Inflammatory macrophage treated with lipopolysaccharide for 4 hours (primary cell): ENCODE data around the gene PTPRG.

Experiments
- DNase-seq: peaks from one replicate; pipeline ENCODE4 v3.0.0-alpha.2; 2020

Gene PTPRG

DNA sequence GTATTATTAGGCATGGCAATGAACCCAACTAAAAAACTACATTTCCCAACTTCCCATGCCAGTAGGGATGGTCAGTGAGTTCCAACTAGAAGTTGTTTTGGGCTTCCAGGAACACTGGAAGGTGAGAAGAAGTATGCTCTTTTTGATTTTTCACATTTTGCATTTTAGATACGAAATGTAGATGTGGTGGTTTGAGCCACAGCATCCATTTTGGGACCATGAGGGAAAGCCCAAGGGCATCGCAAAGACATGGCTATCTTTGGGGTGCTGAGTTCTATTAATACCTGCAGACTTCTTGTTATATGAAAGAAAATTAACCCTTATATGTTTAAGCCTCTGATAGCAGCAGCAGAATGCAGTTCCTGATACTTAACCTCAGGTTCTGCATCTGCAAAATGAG lies 62.9 kb downstream of the PTPRG start:
- DNase-seq = no peak

DNA sequence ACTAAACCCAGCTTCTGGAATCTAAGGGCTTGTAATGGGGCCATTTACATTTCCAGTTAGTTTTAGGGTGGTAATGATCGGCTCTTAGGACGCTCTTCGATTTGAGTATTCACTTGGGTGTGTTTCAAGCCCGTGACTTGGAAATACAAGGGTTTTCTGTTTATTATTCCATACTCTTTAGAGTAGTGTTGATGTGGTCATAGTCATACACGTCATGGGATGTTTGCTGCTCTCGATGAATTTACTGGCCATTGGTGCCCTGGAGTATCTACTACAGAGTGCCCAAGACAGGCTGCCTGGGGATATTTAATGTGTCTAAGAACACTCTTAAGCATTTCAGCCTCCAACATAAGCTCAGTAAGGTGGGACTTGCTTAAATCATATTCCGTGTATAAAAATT lies 64.1 kb downstream of the PTPRG start:
- no peak for DNase-seq

DNA sequence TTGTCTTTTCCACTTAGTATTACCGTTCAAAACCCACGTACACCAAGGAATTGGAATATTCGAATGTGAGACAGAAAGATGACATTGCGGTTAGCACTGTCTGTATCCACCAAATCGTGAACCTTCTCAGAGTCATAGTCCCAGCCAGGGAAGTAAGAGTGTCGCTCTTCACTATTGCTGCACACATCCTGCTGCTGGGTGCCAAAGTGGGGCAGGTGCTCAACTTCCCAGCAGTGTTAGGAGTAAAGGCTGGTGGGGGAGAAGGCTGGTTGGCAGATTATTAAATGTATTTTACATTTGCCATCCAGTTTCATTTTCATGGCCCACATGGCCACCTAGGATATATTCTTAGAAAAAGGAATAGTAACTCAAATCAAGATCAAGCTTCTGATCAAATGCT lies 65.1 kb downstream of the PTPRG start:
- no peak for DNase-seq

DNA sequence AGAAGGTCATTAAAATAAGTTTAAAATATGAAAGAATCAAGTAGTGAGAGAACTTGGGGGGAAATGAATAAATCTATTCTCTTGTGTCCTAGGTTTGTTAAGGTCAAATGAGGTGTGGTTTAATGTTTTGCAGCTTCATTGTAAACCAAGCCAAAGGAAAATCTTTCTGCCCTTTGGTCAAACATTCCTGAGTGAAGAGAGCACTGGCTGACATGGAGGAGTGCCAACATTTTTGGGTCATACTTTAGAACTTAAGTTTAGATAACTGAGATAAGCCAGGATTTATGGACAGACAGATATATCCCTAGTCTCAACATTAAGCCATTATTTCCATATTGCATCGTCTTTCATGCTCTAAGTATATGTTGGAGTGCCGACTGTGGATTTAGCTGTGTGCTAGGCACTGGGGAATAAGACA lies 66.4 kb downstream of the PTPRG start:
- DNase-seq = no peak

DNA sequence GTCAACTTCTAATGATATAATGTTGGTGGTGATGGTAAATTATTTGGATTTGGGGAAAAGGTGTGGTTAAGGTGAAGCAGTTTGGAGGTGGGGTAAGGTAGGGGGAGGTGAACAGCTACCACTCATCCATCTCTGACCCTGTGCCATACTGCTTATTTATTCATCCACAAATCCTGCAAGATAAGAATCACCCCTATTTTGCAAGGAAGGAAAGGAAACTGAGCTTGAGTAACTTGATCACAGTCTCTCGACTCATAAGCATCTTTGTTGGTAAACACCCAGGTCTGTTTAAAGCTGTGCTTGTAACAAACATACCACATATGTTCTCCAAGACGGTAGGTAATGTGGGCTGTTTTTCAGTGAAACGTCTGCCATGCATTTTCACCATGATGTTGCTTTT lies 67.3 kb downstream of the PTPRG start:
- DNase-seq = no peak

DNA sequence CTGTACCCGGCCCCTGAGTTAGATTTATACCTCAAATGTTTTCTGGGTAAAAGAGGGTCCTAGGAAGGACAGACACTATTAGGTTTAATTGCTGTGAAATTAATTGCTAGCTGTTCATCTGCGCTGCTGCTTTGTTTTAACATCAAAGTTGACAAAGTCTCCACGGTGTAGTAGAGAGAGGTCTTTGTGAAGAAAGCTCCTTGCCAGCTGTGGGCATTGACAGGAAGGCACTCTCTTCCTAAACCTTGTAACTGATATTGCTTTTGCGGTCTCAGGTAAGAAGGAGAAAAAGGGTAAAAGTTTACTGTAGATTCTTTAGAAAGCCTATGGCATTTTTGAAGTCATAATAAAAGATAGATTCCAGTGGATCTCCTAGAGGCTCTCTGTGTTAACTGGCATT lies 68.1 kb downstream of the PTPRG start:
- no peak for DNase-seq

DNA sequence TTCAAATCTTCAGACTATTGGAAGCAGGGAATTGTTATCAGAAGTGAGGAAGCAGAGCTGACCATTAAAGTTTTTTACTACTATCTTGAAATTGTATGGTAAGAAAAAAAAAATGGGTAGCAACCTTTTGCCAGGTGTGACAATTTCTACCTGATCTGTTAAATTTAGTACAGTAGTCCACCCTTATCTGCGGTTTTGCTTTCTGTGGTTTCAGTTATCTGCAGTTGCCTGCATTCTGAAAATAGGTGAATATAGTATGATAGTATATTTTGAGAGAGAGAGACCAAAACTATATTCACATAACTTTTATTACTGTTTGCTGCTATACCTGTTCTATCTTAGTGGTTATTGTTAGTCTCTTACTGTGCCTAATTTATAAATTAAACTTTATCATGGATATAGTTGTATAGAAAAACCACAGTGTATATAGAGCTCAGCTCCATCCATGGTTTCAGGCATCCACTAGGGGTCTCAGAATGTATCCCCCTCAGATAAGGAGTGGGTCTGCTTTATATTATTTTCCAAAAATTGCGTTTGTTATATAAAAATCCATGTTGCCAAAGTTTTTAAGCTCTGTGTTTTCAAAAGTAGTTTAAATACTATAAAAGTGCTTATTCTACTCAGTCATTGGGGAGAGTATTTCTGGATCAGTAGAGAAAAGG lies 69.9 kb downstream of the PTPRG start:
- DNase-seq = no peak

DNA sequence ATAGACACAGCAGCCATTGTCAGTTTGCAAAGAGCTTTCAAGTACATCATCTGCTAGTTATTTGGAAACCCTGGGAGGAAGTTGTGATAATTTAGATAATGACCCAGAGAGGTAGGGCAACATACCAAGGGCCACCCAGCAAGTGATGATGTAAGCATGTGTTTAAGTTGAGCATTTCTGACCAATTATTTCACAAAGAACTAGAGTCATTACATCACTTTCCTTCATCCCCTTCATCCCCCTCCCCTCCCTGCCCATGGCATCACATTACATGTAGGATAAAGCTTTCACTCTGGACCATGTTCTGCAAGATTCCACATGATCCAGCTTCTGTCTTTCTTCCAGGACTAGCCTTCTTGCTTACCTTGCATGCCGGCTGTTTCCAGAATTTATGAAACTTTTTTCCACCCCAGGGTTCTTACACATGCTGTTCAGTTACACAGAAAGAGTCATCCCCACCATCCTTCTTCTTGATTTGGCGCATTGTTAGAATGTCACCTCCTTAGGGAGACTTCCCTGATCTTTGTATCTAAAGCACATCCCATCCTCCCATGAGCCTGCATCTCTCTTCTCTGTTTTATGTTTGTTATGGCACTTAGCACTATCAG lies 71.3 kb downstream of the PTPRG start:
- DNase-seq = no peak

DNA sequence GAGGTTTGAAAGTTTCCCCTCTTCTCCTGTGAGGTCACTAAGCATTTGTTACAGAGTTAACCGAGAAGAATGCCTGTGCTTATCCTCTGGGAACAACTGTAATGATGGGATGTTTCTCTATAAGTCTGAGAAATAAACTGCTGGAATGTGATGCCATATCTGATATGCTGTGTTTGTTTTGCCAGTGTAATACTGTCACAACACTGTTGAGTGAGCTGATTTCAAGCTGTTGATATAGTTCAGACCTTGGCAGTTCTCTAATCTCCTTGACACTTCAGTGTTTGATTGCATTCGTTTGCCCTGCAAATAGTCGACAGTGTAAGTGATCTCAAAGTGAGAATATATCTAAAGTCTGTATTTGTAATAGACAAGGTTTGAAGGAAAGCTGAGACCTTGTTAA lies 73.3 kb downstream of the PTPRG start:
- DNase-seq = no peak

DNA sequence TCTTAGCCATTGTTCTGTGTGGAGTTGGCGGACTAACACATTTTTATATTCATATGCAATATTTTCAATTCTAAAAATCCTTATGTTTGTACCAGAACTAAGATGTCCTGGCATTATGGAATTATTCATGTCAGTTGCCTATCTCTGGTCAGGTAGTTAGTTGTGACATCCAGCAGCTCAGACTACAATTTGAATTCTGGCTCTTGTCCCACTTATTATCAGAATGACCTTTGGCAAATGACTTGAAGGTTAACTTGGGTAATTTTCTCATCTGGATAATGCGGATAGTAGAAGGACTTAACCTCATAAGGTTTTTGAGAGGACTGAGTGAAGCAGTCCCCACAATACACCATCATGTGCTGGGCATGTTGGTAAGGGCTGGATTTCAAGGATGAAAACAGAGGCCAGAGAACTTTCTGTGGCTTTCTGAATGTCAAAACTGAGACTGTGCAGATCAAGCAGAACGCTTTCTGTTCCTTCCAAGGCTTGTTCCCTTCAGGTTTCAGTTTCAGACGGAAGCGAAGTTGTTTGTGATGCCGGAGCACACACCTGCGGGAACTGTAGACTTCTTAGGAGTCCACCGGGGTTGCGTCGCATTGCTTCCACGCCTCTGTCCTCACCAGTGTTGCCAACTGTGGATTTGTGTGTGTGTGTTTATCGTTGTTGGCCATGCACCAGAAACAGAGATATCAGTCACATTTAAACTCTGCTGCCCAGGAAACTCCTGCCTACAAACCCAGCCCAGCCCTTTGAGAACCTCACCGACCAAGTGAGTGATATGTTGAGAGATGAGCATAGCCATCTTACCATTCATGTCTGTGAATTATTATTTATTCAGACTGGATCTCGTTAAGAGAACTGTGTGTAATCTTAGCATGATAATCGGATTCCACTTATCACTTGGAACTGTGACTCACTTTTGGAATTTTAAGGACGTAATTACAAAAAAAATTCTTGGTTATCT lies 76.0 kb downstream of the PTPRG start:
- no peak for DNase-seq

DNA sequence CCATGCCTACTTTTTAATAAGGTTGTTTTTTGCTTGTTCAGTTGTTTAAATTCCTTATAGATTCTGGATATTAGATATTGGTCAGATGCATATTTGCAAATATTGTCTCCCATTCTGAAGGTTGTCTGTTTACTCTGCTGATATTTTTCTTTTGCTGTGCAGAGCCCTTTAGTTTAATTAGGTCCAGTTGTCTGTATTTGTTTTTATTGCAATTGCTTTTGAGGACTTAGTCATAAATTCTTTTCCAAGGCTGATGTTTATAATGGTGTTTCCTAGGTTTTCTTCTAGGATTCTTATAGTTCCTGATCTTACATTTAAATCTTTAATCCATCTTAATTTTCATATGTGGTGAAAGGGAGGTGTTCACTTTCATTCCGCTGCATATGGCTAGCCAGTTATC lies 77.4 kb downstream of the PTPRG start:
- DNase-seq = no peak

DNA sequence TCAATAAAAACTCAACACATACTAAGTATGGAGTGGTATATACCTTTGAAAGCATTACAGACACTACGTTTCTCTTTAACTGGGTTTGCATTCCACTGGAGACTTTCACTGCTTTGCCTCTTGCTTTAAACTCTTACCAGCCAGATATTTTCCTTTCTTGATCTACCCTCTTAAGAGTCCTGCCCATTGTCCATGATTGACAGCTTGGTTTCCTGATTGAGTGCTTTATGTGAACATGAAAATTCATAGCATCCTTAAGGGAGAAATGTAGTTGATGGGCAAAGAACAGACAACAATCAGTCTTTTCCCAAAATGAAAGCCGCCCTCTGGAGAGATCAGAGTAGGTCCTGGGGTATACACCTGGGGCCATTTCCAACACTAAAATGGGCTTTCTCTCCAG lies 78.6 kb downstream of the PTPRG start:
- DNase-seq = no peak

DNA sequence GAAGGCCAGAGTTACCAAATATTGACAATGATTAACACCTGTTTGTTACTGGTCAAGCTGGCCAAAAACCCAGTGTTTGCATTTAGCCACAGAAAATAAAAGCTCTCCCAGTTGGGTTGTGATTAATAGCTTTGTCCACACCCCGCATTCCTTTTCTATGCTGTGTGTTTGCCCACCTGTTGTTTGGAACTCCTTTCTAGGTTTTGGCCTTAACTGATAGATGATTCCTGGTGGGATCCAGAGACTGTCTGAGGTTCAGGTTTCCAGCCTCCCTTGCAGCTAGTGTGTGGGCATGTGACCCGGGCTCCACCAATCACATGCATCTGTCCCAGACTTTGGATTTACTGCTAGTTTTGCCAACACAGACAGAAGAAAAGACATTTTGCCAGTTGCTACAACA lies 83.8 kb downstream of the PTPRG start:
- no peak for DNase-seq

DNA sequence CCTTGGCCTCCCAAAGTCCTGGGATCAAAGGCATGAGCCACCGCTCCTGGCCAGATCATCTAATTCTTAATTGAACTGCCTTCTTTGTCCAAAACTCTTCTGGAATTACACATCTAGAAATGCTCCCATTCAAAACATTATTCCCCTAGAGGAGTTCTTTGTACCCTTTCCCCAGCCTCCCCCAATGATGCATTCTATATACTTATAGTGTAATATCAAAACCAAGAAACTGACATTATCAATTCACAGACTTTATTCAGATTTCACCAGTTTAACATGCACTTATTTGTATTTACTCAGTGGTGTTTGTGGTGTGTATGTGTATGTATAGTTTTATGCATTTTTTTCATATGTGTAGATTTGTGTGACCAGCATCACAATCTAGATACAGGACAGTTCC lies 85.0 kb downstream of the PTPRG start:
- no peak for DNase-seq

DNA sequence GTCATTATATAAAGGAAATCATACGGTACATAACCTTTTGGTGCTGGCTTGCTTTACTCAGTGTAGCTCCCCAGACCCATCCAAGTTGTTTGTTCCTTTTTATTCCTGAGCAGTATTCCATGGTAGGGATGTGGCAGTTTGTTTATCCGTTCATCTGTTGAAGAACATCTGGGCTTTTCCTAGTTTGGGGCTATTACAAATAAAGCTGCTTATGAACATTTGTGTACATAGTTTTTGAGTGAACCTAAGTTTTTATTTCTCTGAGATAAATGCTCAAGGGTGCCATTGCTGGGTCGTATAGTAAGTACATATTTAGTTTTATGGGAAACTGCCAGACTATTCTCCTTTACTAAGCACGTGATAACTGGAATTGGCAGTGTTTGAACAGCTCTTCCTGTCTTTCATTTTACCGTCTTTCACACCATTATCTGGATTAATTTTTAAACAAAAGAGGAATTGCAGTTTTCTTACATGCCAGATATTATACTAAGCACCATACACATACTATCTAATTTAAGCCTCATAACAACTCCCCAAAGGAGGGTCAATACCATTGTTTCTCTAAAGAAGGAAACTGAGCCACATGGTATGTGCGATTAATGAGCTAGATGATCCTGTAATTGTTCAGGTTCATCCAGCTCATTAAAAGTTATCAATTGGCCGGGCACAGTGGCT lies 85.6 kb downstream of the PTPRG start:
- DNase-seq = no peak

DNA sequence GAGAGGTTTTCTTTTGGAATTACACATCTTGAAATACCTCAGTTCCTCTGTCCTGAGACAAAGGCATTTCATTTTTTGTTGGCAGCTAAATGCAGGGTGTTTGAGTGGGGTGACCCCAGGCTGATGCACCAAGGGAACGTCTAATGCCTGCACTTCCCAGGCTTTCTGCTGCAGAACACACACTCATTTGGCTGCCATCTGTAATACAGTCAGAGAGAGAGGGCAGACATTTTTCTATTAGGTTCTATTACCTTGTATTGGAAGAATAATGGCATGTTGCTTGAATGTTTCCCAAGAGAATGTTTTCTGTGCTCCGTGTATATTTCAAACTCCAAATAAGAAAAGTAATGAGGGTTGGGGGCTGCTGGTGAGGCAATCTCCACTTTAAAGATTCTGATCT lies 87.1 kb downstream of the PTPRG start:
- no peak for DNase-seq

DNA sequence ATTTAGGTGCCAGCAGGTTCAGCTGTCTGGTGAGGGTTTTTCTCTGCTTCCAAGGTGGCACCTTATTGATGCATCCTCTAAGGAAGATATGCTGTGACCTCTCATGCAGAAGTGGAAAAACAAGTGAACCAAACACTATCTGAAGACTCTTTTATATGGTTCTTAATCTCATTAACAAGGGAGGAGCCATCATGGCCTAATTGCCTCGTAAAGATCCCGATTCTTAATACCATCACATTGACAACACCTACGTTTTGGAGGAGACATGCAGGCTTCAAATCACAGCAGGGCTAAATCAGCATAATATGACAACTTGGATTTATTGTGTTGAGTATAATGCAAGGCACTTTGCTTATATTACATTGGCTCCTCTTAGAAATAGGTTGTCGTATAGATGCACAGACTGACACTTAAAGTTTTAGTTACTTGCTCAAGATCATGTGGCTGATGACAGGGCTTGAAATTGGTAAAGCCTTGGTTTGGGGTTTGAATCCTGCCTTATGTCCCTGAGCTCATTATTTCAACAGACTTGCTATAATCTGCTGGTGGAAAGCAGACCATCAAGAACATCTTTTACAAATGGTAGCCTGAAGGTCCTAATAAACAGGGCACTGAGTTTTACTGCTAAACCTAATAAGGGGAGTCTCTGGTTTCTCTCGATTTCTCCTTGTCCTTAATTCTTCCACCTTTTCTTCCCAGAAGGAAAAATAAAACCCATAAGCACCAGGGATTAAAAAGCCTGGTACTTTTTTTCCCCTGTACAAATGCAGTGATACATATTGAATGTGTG lies 88.2 kb downstream of the PTPRG start:
- no peak for DNase-seq

DNA sequence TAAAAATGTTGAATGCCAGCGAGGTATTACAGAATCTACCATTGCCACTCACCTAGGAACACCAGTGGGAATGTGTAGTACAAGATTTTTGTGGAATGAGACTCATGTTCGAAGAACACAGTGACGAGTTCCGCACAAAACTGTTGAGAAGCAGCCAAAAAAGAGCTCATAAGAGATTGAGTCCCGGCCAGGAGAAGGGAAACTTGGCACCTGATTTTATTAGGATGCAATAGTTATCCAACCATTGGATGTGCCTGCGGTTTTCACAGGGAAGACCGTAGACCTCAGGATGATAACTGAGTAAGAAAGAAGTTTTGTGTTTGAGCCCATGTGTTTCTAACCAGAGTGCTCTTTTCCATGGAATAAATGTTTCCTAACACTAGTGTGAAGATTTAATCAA lies 88.9 kb downstream of the PTPRG start:
- DNase-seq = no peak

DNA sequence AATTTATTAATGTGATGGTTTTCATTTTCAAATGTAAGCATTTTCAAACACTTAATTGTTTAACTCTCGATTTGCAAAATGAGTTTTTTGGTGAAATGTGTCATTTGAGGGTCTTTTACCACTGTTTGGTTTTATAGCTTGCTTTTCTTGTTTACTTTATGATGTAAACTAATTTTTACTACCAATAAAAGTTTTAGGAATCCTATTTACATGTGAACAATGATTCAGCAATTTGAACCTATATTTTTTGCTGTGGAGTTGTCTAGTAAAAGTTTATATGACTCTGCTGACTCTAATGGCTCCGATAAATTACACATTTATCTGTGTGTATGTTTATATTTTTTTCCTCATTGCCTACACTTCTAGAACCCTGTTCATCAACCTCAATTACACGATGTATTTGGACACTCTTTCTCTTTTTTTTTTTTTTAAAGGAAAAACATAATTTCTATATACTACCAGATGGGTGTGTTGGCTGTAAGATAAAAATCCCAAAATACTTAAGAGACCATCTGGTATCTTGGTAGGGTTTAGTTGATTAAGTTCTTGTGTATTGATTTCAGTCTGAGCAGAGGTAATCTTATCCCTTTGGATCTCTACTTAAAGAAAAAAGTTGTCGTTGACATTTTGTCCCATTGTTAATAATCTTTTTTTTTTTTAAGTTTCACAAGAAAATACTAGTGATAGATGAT lies 89.5 kb downstream of the PTPRG start:
- DNase-seq = no peak

DNA sequence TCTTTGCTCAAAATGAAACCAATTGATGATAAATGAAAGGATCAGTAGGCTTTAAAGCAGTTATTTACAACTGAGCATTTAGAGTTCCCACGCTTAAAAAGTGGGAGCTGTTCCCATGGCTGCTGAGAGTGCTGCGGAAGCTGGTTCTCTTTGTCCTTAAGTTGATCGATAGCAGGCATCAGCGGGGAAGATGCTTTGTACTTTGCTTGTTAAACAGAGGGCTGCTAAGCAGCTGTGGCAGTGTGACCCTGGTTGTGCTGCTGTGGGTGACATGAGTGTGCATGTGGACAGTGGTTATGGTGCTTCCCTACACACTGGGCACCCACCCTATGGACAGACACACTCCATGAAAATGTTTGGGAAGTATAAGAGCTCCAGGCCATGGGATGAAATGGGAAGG lies 96.3 kb downstream of the PTPRG start:
- DNase-seq = no peak

DNA sequence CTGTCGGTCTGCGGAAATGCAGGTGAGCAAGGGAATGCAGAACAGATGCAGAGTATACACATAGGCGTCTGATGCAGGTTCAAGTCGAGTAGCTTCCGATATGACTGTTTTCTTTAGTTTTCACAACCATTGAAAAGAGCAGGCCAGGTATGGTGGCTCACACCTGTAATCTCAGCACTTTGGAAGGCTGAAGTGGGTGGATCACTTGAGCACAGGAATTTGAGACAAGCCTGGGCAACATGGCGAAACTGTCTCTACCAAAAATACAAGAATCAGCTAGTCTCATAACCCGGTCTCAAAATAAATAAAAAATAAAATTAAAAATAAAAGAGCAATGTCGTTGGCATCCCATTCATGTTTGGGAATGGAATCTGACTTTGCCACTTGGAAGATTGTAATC lies 101.5 kb downstream of the PTPRG start:
- no peak for DNase-seq
